GM18873 (cell line): Measurements from ENCODE around the gene DNAL4.

Experiments
- ATAC-seq: cut with Tn5 transposase; IDR thresholded peaks from one replicate; pipeline ENCODE4 v1.9.1; 2021; ENCODE audit warnings: mild to moderate bottlenecking, moderate library complexity, moderate number of reproducible peaks; ENCODE audit not compliant: unreplicated experiment, low FRiP score

The DNAL4 gene, protein sequence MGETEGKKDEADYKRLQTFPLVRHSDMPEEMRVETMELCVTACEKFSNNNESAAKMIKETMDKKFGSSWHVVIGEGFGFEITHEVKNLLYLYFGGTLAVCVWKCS

DNA sequence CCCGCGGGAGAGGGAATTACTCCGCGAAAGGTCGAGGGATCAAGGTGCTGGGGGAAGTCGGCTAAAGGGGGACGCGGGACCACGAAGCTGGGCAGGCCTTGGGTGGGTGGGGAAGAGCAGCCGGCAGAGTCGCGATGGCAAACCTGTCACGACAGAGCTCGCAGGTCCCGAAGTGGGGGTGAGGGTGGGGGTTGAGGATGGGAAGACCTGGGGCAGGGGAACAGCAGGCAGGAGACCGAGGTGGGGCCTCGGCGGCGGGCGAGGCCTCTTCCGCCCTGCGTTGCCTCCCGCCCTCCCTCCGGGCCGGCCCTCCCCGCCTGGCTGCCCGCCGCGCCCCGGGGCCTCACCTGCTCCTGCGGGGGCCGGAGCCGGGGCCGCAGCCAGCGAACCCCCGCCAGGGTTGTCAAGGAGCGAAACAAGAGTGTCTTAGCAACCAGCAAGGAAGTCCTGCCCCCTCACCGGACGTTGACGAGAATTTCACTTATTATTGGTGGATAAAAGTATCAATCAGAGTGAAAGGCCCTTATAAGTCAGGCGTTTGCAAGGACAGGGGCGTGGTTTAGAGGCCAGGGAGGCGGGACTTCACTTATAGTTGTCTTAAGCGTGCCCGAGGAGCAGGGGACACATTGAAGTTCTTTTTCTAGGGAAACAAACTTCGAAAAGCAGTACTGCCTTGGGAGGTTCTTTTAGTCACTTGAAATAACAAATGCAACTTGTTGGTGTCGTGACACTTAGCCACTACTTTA, at the start of gene DNAL4:
Gene DNAL4 (minus strand): TSS at position 423 of the 746 bp plus-strand sequence. CDS start 11,412 bp downstream, outside the sequence.
- peak; percentile 91 for ATAC-seq

DNA sequence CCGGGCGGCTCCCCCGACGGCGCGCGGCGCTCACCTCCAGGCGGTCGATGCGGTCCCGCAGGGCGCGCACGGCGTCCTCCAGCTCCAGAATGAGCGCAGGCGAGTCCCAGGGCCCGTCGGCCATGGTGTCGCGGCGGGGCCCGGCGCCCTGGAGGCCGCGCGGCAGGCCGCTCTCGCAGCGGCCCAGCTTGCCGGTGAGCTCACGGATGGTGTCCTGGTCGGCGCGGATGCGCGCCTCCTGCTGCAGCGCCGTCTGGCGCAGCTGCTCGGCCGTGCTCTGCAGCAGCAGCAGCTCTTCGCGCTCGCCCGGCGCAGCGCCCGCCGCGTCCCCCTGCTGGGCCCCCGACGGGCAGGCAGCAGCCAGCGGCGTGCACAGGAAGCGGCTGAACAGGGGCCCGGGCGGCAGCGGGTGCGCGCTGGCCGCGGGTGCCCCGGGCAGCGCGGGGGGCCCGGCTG, 49.3 kb upstream of the DNAL4 start:
- ATAC-seq: no peak

DNA sequence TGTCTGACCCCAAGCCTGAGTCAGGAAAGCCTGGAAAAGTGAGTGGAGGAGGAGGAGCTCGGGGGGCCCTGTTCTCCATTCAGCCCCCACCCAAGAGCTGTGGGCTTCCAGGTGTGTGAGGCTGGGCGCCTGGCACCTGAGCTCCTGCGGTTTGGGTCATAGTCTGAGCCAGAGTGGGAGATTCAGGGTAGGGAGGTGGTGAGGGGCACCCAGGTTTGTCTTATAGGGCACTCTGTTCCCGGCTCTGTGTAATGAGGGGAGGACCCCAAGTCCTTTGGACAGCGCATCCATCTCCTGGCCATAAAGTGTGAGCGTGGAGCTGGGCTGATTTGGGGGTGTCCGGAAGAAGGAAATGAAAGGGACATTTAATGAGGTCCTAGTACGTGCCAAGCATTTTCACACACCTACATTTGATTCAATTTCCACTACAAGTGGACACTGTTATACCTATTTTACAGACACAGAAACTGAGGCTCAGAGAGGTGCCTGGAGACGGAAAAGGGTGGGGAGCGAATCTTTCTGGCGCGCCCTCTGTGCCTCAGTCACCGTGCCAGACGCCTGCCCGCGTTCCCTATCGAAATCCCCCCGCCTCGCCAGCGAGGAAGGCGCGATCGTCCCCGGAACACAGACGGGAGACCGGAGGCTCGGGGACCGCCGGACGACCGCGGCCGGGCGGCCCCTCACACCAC, 48.7 kb upstream of the DNAL4 start:
- no peak for ATAC-seq

DNA sequence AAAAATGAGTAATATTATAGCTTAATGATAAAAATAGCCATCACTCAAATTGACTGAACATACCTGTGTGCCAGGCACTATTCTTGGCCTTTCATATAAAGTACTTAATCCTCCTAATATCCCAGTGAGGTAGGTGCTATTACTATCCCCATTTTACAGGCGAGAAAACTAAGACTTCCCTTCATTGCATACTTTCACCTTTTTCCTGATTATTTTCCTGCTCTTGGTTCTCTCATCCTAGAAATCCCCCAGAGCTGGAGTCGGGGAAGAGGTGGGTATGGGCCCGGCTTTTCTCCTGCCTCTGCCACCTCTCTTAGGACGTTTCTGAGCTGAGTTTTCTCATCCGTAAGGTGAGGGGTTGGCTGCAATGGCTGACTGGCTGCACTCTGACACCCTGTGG, 47.7 kb upstream of the DNAL4 start:
- ATAC-seq: no peak

DNA sequence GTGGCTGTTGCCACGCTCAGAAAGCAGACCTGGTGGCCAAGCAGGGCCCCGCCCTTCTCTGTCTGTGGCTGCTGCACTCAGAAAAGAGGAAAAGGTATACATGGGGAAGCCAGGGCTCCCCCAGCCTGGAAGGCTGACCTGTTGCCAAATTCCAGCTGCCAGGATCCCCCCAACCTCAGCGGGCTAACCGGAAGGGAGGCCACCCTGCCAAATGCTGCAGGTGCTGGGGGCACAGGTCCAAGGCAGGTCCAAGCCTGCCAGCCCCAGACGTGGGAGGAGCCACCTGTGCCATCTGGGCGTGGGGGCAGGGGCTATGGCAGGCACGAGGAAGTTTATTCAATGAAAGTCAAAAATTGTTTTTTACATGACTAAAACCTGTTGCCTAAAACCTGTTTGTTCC, 47.3 kb upstream of the DNAL4 start:
- ATAC-seq: no peak

DNA sequence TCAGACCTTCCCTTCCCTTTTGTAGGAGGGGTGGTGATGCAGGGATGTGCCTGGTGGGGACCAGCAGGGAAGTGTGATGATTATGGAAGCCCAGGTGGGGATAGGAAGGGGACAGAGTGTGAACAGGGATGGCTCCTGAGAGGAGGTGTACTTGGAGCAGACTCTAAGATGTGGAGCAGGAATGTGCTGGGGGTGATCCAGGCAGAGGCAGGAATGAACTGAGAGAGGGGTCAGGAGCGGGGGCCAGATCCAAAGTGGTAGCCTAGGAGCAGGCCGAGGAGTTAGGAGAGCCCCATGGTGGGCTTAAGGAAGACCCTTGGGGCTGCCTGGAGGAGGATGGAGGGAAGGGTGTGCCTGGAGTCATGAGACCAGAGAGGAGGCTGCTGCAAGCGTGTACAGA, 46.2 kb upstream of the DNAL4 start:
- ATAC-seq: no peak

DNA sequence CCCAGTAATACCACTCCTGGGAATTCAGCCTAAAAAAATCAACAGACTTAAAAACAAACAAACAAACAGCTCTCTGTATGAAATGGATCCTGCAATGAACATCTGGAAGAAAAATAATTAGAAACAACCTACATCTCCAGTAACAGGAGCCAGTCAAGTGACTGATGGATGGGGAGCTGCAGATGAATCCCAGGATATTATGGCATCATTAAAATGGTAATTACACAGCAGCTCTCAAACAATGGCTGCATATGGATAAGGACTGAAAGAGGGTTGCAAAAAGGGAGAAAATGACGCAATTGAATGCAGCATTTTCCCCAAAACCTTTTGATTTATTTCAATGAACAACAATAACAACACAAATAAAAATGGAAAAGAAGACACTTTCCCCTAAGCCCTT, 45.7 kb upstream of the DNAL4 start:
- ATAC-seq: no peak

DNA sequence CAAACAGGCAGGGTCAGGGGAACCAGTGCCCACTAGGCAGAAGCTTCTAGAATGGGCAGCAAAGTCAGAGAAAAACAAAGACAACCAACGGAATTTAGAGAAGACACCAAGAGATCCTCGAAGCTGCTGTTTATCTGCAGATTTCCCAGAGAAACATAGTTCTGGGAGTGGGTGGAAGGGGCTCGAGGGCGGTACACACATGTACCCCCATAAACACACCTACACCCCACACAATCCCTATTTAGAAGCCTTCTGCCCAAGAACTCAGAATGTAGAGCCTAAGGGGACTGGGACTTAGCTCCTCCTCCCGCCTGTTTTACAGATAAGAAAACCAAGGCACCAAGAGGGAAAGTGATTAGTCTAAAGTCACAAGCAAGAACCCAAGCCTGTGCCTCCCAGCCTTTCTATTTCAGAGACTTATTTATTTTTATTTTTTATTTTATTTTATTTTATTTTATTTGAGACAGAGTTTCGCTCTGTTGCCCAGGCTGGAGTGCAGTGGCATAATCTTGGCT, 43.5 kb upstream of the DNAL4 start:
- ATAC-seq: no peak

DNA sequence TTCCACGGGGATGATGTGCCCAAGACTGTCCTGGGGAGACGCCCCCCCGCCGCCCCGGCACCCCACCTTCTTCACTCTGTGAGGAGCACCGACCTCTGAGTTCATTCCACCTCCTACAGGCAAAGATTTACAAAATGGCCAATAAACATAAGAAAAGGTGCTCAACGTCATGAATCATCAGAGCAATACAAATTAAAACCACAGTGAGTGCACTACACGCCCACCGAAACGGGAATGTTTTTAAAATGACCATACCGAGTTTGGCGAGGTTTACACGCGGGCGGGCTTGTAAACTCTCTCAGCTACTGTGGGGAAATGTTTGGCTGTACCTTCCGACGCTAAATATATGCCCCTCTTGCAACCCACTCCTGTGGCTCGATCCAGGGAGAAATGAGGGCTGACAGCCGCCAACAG, 42.0 kb upstream of the DNAL4 start:
- ATAC-seq: no peak

DNA sequence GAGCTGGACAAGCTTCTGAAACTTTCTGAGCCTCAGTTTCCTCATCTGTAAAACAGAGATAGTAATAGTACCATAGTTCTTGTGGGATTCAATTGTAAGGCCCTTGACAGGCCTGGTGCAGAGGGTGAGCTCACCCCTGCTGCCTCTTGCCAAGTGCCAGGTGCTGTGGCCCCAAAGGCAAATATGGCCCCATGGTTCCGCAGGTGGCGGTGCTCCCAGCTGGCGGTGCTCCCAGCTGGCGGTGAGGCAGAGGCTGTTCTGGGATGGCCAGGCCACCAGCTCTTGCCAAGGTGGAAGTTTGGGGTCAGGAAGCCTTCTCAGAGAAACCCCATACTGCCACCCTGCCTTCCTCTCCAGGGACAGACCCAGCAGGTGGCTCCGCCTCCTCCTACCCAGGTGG, 41.0 kb upstream of the DNAL4 start:
- no peak for ATAC-seq

DNA sequence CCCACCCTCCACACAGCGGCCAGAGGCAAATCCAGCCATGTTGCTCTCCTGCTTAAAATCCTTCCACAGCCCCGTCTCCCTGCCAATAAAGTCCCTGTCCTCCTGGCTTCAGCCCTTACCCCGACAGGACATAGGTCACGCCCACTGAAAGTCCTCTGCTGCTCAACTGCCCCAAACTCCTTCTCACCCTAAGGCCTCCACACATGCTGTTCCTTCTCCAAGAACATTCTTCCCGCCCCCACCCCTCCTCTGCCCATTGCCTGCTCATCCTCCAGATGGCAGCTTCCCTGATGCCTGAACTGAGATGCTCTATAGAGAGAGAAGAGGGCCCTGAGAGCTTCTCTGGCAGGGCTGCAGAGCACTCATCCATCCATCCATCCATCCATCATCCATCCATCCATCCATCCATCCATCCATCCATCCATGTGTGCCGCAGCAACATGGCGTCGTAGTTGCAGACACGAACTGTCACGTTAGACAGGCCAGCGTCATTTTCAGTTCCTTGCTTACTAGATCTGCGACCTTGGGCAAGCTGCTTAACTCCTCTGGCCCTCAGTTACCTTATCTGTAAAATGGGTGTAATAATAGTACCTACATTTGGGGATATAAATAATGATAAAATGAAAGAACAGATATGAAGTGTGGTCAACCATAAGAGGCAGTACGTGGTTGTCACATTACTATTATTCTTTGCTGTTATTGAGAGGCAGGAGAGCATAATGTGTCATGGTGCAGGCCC, 40.4 kb upstream of the DNAL4 start:
- ATAC-seq: no peak

DNA sequence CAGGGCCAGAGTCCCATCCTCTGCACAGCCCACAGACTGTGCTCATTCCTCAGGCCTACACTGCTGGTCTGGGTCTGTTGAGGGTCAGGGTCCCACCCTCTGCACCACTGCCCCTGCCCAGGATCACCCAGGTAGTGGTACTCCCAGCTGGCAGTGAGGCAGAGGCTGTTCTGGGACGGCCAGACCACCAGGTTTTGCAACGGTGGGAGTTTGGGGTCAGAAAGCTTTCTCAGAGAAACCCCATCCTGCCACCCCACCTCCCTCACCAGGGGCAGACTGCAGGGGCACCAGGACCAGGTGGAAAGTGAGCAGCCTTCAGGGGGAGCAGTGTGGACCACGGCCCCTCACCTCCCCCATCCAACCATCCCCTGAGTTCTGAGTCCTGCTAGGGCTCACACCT, 39.1 kb upstream of the DNAL4 start:
- no peak for ATAC-seq

DNA sequence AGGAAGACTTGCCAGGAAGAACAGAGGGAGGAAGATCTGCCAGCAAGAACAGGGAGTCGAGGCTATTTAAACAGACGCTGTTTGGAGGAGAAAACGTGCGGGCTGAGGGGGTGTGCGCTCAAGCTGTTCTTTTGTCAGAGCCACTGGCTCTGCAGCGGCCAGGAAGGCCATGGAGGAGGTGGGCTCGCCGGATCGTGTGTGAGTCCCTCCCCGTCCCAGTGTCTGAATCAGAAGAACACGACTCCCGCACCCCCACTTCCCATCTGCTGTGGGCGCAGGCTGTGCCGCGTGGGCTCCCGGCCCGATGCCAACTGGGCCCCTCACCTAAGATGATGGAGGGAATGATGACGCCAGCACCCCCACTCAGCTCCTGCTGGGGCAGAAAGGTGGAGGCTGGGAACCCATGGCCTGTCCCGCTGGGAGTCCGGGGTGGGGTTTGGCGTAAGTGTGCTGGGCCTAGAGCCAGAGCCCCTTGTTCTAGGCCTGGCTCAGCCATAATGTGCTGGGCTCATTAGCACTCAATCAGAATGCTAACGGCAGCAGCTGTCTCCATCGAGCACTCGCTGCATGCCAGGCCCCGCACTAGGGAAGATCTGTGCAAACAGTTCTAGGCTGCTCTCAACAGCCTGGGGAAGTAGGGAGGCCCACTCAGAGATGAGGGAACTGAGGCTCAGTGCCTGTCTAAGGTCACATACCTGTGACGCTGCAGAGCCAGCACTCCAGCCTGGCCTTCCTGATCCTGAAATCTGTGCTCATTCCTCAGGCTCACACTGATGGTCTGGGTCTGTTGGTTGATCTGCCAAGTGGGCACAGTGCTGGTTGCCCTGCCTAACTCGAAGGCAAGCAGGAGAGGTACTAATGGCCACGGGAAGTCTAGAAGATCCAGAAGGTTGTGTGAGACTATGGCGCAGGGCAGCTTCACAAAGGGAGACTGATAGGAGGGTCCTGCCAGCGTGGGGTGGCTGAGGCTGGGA, 38.3 kb upstream of the DNAL4 start:
- no peak for ATAC-seq

DNA sequence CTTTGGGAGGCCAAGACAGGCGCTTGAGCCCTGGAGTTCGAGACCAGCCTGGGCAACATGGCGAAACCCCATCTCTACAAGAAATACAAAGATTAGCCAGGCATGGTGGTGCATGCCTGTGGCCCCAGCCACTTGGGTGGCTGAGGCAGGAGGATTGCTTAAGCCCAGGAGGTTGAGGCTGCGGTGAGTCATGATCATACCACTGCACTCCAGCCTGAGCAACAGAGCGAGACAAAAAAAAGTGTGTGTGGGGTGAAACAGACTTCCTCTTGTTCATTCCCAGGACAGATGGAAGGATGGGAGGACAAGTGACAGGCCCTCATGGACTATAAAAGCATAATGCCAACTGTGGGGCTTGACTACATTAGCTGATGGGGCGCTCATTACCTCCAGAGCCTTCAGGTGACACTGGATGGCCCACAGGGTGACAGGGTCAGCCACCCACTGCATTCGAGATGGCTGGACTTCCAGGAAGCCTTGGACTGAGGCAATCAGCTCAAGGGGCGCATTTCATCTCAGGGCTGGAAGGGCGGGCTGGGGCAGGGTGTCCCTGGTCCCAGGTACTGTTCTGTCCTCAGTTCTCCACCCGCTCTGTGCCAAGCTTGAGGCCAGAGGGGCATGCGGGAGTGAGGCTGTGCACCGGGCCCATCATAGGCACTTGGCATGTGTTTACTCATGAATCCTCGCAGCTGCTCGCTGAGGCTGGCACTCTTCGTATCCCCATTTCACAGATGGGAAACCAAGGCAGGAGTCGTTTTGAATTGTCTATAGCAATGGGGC, 37.4 kb upstream of the DNAL4 start:
- ATAC-seq: no peak

DNA sequence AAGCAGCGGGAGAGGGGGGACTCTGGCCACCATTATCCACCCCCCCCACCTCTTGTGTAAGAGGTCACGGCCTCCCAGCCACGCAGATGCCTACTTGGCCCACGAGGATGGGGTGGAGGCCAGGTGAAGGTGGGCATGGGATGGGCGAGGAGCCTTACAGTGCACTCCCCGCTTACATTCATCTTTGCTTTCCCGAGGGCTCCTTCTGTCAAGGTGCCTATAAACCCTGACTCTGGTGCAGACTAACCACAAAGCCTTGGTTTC, 36.8 kb upstream of the DNAL4 start:
- ATAC-seq: no peak

DNA sequence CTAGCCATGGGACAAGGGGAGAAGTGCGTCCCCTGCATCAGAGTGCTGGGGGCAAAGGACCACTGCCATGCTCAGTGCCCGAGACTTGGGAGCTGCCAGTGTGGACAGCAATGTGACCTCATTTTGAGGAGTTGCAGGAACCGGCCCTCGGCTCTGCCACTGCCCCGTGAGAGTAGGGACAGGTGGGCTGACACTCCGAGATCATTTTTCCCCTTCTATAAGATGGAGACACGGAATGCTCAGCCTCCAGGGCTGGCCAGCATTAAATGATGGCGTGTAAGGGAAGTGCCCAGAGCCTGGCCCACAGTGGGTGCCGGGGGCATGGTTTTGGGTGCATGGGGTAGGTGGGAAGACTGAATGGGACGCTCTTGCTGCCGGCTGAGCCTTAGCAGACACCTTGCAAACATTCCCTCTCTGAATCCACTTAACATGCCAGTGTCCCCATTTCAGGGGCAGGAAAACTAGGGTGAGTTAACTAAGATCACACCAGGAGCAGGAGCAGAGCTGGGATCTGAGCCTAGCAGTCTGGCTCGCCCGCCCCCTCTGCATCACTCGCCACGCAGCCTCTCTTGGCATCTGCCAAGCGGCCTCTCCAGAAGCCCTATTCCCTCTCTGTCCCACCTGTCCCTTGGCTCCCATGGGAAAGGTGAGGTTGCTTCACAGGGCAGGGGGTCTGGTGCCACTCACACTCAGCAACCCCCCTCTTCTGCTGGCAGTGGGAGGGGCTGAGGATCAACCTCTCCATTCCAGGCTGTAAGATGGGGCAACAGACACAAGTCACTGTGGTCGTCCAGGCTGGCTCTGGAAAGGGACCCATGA, 36.3 kb upstream of the DNAL4 start:
- no peak for ATAC-seq

DNA sequence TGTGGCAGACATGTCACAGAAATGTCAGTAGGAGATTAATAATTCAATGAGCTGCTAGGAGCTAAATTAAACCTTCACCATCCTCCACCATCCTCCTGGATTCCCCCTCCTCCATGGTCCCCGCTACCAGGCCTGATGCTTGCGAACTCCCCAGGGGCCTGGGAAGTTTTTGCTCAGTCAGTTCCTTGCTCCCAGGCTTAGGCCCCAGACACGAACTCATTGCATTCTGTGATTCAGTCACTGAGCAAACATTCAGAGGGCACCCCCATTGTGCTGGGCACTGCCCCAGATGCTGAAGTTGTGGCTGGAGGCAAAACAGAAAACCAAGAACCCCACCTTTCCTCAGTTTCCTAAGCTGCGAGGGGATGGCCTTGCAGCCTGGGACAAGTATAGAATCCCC, 35.5 kb upstream of the DNAL4 start:
- ATAC-seq: no peak

DNA sequence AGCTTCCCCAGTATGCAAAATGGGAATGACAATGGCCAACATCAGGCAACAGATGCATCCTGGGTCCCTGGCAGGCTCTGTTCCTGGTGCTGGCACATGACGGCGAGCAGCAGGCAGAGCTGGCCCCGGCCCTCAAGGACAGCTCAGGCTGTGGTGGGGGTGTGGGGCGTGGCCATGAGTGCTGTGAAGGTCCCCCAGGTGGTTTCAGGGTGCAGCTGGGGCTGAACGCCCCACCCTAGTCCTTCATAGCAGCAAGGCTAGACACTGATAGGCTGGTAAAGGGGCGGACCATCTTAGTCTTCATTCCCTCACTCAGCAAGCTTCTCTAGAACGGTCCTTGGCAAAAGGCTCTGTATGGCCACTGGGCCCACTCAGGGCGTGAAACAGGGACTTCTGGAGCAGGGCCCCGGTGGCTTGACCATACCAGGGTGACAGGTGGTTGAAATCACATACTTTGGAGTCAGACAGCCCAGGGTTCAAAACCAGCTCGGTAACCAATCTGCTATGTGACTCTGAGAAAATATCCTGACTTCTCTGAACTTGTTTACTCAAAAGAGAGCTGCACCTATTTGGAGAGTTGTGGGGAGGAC, 34.8 kb upstream of the DNAL4 start:
- no peak for ATAC-seq
